NCI-H2029 treated with DMSO at 0.1 percent for 48 hours (cell line): Measurements from ENCODE around the gene PRUNE2.
A peak's percentile ranks its signal among the peaks of the same experiment; 100 is the strongest.
"Not testable (repeated sequence)": the region's sequence is repeated elsewhere in the genome, so short reads cannot be mapped to it uniquely, and the experiment has no call there.

ENCODE experiments used
- DNase-seq: peaks from one replicate; lab custom pipeline; 2025; lab: John Stamatoyannopoulos, UW

The PRUNE2 gene

GRCh38 chr9:76793784-76794431 lies 112.0 kb downstream of the PRUNE2 start:
- no peak for DNase-seq

GRCh38 chr9:76789840-76790239 lies 116.1 kb downstream of the PRUNE2 start:
- DNase-seq: no peak

DNA sequence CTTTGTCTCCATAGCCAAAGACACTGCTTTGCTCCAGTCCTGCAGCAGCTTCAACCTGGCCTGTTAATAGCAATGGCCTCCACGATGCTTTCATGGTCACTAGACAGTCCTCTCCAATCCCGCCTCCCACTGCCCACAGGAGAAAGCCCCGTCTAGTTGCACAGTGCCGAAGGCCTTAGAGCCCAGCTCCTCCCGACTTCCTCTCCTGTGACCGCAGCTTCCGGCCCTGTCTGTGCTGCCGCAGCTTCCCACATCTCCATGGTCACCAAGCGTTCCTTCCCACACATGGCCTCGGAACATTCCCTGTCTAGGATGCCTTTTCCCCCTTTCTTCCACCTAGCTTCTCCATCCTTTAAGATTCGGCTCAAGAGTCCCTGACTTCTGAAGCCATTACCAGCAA lies 118.2 kb downstream of the PRUNE2 start:
- no peak for DNase-seq

DNA sequence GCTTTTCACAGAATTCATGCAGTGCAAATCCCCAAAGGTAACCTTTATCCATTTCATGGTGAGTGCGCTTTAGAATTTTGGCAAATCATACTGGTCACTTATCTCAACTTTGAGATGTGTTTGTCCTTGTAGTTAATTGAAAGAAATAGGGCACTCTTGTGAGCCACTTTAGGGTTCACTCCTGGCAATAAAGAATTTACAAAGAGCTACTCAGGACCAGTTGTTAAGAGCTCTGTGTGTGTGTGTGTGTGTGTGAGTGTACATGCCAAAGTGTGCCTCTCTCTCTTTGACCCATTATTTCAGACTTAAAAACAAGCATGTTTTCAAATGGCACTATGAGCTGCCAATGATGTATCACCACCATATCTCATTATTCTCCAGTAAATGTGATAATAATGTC lies 120.4 kb downstream of the PRUNE2 start:
- no peak for DNase-seq

DNA sequence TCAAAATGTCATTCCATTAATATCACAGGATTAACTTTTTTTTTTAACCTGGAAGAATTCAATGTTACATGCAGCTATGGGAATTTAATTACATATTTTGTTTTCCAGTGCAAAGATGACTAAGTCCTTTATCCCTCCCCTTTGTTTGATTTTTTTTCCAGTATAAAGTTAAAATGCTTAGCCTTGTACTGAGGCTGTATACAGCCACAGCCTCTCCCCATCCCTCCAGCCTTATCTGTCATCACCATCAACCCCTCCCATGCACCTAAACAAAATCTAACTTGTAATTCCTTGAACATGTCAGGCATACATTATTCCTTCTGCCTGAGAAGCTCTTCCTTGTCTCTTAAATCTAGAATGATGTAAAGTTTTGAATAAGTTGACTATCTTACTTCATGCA lies 121.0 kb downstream of the PRUNE2 start:
- DNase-seq: no peak

DNA sequence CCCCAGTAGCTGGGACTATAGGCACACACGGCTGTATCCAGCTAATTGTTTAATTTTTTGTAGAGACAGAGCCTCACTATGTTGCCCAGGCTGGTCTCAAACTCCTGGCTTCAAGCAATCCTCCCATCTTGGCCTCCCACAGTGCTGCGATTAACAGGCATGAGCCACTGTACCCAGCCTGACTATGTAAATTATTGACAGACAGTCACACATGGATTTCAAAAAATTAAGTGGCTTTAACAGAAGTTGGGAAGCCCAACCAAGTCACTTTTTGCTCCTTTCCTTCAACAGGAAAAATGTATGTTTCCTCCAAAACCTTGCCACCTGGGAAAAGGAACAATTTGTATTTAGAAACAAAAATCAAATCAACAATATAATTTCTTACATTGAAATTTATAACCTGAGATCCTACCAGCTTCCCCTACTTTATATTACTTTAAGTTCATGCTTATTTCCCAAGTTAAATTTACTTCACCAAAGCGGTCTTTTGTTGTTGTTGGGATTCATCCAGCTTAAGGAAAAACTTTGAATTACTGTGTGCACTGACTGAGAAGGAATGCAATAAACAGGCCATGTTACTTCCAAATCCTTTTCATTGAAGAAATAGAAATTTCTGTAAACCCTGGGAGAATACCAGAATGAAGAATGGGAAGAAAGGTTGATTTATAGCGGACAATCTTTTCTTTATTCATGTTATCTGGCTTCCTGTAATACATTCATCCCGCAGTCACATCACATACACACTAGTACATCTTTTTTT lies 133.0 kb downstream of the PRUNE2 start:
- no peak for DNase-seq

GRCh38 chr9:76766126-76766525 lies 139.8 kb downstream of the PRUNE2 start:
- no peak for DNase-seq

GRCh38 chr9:76764138-76764537 lies 141.8 kb downstream of the PRUNE2 start, which contains the start of gene PCA3:
Gene PCA3 (plus strand): TSS chr9:76764438.
- DNase-seq: no peak

DNA sequence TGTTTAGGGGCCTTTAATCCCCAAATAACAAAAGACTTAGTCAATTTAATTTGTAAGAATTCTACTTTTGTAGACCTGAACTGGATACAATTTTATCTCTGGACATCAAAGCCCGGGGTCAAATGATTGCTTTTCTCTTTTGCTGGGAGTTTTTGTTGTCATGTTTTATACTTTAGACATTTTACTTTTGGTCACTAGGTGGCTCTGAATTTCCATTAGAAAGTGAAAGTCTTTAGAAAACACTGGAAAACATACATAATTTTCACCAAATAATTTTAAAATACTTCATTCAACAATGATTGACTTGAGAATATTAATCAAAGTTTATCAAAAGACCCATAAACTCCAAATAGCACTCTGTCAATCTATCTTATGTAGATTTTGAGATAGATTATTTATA lies 144.5 kb downstream of the PRUNE2 start:
- DNase-seq: no peak

- peak; percentile 60 for DNase-seq
These were observed 146.2 kb downstream of the PRUNE2 start for GRCh38 chr9:76759732-76760131.

GRCh38 chr9:76758476-76758875 lies 147.4 kb downstream of the PRUNE2 start:
- DNase-seq: no peak

GRCh38 chr9:76756941-76757673 lies 148.8 kb downstream of the PRUNE2 start:
- no peak for DNase-seq

GRCh38 chr9:76756268-76756640 lies 149.7 kb downstream of the PRUNE2 start:
- peak; percentile 58 for DNase-seq

GRCh38 chr9:76751001-76751400 lies 154.9 kb downstream of the PRUNE2 start:
- DNase-seq: no peak

DNA sequence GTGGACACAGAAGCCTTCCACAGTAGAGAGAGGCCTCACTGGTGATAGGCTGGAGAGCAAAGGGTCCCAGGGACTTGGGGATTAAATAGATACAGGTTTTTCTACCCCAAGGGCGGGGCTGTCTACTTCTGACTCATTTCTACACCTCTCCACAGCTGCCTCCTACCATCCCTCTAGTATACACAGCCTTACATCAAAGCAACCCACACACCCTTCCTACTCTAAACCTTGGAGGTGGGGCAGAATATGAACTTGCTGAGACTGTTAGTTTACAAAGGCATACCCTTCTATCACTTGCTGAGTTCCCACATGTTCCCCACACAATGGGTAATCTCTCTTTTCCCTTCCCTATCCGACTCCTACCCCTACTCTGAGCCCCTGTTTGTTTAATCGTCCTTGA lies 161.6 kb downstream of the PRUNE2 start:
- no peak for DNase-seq

GRCh38 chr9:76743931-76744330 lies 162.0 kb downstream of the PRUNE2 start:
- DNase-seq: no peak

DNA sequence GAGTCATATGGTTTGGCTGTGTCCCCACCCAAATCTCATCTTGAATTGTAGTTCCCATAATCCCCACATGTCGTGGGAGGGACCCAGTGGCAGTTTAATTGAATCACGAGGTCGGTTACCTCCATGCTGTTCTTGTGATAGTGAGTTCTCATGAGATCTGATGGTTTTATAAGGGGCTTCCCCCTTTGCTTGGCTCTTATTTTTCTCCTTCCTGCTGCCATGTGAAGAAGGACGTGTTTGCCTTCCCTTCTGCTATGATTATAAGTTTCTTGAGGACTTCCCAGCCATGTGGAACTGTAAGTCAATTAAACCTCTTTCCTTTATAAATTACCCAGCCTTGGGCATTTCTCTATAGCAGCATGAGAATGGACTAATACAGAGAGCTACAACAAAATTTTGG lies 163.0 kb downstream of the PRUNE2 start:
- DNase-seq: not testable (repeated sequence)

DNA sequence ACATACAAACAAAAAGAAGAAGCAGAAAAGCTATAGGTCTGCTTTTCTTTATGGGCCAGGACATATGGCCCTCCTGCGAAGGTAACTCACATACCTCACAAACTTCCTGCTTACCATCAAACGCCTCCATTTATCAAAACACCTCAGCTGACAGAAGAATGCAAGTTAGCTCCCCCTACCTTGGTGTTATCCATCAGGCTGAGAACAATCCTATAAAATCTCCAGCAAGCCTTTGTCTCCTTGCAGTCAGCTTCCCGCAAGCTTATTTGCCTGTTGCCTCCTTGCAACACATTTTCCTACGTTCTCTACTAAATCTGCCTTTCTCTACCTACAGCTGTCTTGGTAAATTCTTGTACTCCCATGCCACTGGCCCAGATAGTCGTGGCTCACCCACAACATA lies 164.4 kb downstream of the PRUNE2 start:
- no peak for DNase-seq

- no peak for DNase-seq
These were observed 167.5 kb downstream of the PRUNE2 start for GRCh38 chr9:76738402-76738801.

- DNase-seq: no peak
These were observed 168.6 kb downstream of the PRUNE2 start for GRCh38 chr9:76737154-76737902.

GRCh38 chr9:76734716-76735115 lies 171.2 kb downstream of the PRUNE2 start:
- no peak for DNase-seq

DNA sequence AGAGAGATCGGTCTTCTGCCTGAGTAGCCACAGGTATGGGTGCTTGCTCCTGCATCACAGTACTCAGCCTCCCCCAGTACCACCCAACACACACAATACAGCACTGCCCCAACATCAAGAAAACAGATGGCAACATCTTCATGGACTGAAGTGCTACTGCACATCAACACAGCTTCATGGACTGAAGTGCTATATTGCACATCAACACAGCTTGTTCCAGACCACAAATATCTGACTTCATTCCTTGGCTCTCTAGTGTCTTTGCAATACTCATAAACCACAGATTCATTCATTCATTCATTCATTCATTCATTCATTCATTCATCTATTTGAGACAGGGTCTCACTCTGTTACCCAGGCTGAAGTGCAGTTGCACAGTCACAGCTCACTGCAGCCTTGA lies 172.8 kb downstream of the PRUNE2 start:
- DNase-seq: no peak
